Measurements from ENCODE around the gene SV2B. TPM values are rescaled to one million over a fixed set of nuclear protein-coding genes. Genes with fewer than 3 reads are reported as not detected.

SV2B gene
- total RNA-seq, 1 donor from 2014 or later, result not detected

DNA sequence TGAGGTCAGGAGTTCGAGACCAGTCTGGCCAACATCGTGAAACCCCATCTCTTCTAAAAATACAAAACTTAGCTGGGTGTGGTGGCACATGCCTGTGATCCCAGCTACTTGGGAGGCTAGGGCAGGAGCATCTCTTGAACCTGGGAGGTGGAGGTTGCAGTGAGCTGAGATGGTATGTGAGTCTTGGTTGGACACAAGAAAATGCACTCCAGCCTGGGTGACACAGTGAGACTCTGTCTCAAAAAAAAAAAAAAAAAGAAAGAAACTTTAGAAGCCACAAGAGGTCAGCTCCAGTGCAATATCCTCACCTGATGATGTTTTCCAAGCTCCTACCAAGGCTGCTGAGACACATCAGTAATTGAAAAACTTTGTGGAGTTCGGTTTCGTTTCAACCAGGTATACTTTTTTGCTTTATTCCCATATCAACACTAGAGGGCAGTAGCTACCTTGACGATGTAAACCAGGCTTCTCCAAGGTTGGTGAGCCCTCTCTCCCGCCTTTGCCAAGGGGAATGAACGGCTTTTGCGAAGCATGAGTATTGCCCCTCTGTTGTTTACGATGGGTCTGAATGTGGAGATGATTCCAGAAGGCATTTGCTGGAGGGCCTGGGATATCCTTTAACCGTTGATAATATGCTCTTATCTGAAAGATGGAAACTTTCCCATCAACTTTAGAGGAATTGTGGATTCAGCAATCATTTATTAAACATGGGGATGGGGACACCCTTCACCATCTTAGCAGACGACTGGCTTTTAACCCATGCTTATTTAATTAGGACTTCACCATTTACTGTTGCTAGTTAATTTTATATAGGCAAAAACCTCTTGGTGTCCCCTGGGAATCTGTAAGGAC lies 202.8 kb downstream of the SV2B start:
- H3K36me3 Mint-ChIP-seq (ENCODE audit: low read depth, unreplicated experiment), result no peaks in the 10 kb centered on the region
- H3K4me3 ChIP-seq (ENCODE audit: insufficient read depth, low read depth, low read length), result no peak overlapping the region
- H3K27me3 ChIP-seq (ENCODE audit: insufficient read depth, low read length), result peaks cover 2% of the 10 kb centered on the region
- DNase-seq (ENCODE audit: low read depth) (peak; percentile 38), FAIRE-seq (peak; percentile 89)
- no peak overlapping the region for H2AFZ ChIP-seq (ENCODE audit: low read depth, low read length)
- H3K4me1 Mint-ChIP-seq (ENCODE audit: low read depth, unreplicated experiment), result no peaks in the 10 kb centered on the region
- no peaks in the 10 kb centered on the region for H3K36me3 ChIP-seq (ENCODE audit: insufficient read depth, low read length)
- H3K9me3 Mint-ChIP-seq (ENCODE audit: unreplicated experiment), result no peaks in the 10 kb centered on the region
- TF ChIP-seq, protein P1, sequence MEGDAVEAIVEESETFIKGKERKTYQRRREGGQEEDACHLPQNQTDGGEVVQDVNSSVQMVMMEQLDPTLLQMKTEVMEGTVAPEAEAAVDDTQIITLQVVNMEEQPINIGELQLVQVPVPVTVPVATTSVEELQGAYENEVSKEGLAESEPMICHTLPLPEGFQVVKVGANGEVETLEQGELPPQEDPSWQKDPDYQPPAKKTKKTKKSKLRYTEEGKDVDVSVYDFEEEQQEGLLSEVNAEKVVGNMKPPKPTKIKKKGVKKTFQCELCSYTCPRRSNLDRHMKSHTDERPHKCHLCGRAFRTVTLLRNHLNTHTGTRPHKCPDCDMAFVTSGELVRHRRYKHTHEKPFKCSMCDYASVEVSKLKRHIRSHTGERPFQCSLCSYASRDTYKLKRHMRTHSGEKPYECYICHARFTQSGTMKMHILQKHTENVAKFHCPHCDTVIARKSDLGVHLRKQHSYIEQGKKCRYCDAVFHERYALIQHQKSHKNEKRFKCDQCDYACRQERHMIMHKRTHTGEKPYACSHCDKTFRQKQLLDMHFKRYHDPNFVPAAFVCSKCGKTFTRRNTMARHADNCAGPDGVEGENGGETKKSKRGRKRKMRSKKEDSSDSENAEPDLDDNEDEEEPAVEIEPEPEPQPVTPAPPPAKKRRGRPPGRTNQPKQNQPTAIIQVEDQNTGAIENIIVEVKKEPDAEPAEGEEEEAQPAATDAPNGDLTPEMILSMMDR (IDR thresholded peaks at IDR 0.05; ENCODE audit: insufficient read depth, low read depth, low read length), result peak; percentile 79
- no peak for TF ChIP-seq EZH2 (IDR thresholded peaks at IDR 0.05; ENCODE audit: insufficient read depth, low read length)
- H3K4me1 ChIP-seq (ENCODE audit: insufficient read depth, low read length), result no peaks in the 10 kb centered on the region
- H3K9me3 ChIP-seq (ENCODE audit: insufficient read depth, low read depth, low read length), result no peaks in the 10 kb centered on the region
- no peak overlapping the region for H3K4me3 Mint-ChIP-seq (ENCODE audit: unreplicated experiment)
- no peaks in the 10 kb centered on the region for H4K20me1 ChIP-seq (ENCODE audit: insufficient read depth, low read length)
- no peak overlapping the region for H3K27ac ChIP-seq (ENCODE audit: low read depth, low read length)
- H3K4me2 ChIP-seq (ENCODE audit: low read length), result no peak overlapping the region
- H3K27ac Mint-ChIP-seq (ENCODE audit: unreplicated experiment), result no peak overlapping the region
- peaks cover 34% of the 10 kb centered on the region for H3K27me3 Mint-ChIP-seq (ENCODE audit: low read depth, unreplicated experiment)
- no peak overlapping the region for H3K9ac ChIP-seq (ENCODE audit: low read length)
- no peaks in the 10 kb centered on the region for H3K79me2 ChIP-seq (ENCODE audit: insufficient read depth, low read length)

DNA sequence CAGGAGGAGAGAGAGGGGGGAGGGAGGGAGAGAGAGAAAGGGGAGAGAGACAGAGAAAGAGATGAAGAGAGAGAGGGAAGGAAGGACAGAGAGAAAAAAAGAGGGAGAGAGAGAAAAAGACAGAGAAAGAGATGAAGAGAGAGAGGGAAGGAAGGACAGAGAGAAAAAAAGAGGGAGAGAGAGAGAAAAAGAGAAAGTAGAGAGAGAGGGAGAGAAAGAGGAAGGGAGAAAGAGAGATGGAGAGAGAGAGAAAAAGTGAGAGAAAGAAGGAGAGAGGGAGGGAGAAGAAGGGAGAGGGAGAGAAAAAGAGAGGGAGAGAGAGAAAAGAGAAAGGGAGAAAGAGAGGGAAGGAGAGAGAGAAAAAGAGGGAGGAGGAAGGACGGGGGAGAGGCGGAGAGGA lies 204.2 kb downstream of the SV2B start:
- FAIRE-seq (no peak), DNase-seq (ENCODE audit: low read depth) (no peak)
- Mint-ChIP-seq H3K27ac (ENCODE audit: unreplicated experiment) (no peak overlapping the region), H3K36me3 (ENCODE audit: low read depth, unreplicated experiment) (no peaks in the 10 kb centered on the region), H3K27me3 (ENCODE audit: low read depth, unreplicated experiment) (peaks cover 40% of the 10 kb centered on the region), H3K4me3 (ENCODE audit: unreplicated experiment) (no peak overlapping the region), H3K9me3 (ENCODE audit: unreplicated experiment) (no peaks in the 10 kb centered on the region), H3K4me1 (ENCODE audit: low read depth, unreplicated experiment) (no peaks in the 10 kb centered on the region)
- H3K36me3 ChIP-seq (ENCODE audit: insufficient read depth, low read length), result no peaks in the 10 kb centered on the region
- H3K27ac ChIP-seq (ENCODE audit: low read depth, low read length), result no peak overlapping the region
- no peaks in the 10 kb centered on the region for H3K79me2 ChIP-seq (ENCODE audit: insufficient read depth, low read length)
- H3K4me2 ChIP-seq (ENCODE audit: low read length), result no peak overlapping the region
- no peaks in the 10 kb centered on the region for H3K4me1 ChIP-seq (ENCODE audit: insufficient read depth, low read length)
- TF ChIP-seq EZH2 (IDR thresholded peaks at IDR 0.05; ENCODE audit: insufficient read depth, low read length), result no peak
- TF ChIP-seq, protein P1 (IDR thresholded peaks at IDR 0.05; ENCODE audit: insufficient read depth, low read depth, low read length), result no peak
- no peak overlapping the region for H3K4me3 ChIP-seq (ENCODE audit: insufficient read depth, low read depth, low read length)
- H4K20me1 ChIP-seq (ENCODE audit: insufficient read depth, low read length), result no peaks in the 10 kb centered on the region
- no peak overlapping the region for H3K9ac ChIP-seq (ENCODE audit: low read length)
- peaks cover 2% of the 10 kb centered on the region for H3K27me3 ChIP-seq (ENCODE audit: insufficient read depth, low read length)
- no peaks in the 10 kb centered on the region for H3K9me3 ChIP-seq (ENCODE audit: insufficient read depth, low read depth, low read length)
- no peak overlapping the region for H2AFZ ChIP-seq (ENCODE audit: low read depth, low read length)

DNA sequence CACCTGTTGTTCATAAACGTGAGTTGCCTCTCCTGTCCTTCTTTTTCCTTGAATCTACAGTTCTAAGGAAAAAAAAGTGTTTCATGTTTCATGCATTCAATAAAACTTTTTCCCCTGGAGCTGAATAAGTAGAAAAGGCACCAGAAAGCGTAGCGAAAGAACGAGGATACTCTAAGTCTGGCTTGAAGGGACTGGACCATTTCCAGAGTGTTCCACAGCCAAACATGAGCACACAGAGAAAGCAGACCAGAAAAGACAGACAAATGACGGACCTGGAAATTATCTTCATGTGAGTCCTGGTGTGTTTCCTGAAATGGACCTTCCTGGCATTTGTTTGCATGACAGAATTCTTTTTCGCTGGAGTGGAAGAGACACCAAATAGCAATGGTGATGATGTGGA lies 204.7 kb downstream of the SV2B start:
- no peak for DNase-seq (ENCODE audit: low read depth)
- no peaks in the 10 kb centered on the region for H4K20me1 ChIP-seq (ENCODE audit: insufficient read depth, low read length)
- H3K4me2 ChIP-seq (ENCODE audit: low read length), result no peak overlapping the region
- no peak overlapping the region for H2AFZ ChIP-seq (ENCODE audit: low read depth, low read length)
- no peak overlapping the region for H3K9ac ChIP-seq (ENCODE audit: low read length)
- no peaks in the 10 kb centered on the region for H3K36me3 Mint-ChIP-seq (ENCODE audit: low read depth, unreplicated experiment)
- H3K36me3 ChIP-seq (ENCODE audit: insufficient read depth, low read length), result no peaks in the 10 kb centered on the region
- no peaks in the 10 kb centered on the region for H3K4me1 Mint-ChIP-seq (ENCODE audit: low read depth, unreplicated experiment)
- H3K4me3 Mint-ChIP-seq (ENCODE audit: unreplicated experiment), result no peak overlapping the region
- no peak overlapping the region for H3K27ac ChIP-seq (ENCODE audit: low read depth, low read length)
- no peak overlapping the region for H3K4me3 ChIP-seq (ENCODE audit: insufficient read depth, low read depth, low read length)
- peaks cover 2% of the 10 kb centered on the region for H3K27me3 ChIP-seq (ENCODE audit: insufficient read depth, low read length)
- H3K27me3 Mint-ChIP-seq (ENCODE audit: low read depth, unreplicated experiment), result peaks cover 40% of the 10 kb centered on the region
- H3K9me3 ChIP-seq (ENCODE audit: insufficient read depth, low read depth, low read length), result no peaks in the 10 kb centered on the region
- H3K79me2 ChIP-seq (ENCODE audit: insufficient read depth, low read length), result no peaks in the 10 kb centered on the region
- no peak for TF ChIP-seq EZH2 (IDR thresholded peaks at IDR 0.05; ENCODE audit: insufficient read depth, low read length)
- TF ChIP-seq, protein P1 (IDR thresholded peaks at IDR 0.05; ENCODE audit: insufficient read depth, low read depth, low read length), result no peak
- no peaks in the 10 kb centered on the region for H3K9me3 Mint-ChIP-seq (ENCODE audit: unreplicated experiment)
- no peak for FAIRE-seq
- no peak overlapping the region for H3K27ac Mint-ChIP-seq (ENCODE audit: unreplicated experiment)
- no peaks in the 10 kb centered on the region for H3K4me1 ChIP-seq (ENCODE audit: insufficient read depth, low read length)

Data from astrocyte (in vitro differentiated cells and primary cell).